Liver (tissue), 9 donors: ENCODE results near the gene SDR39U1. TPM values are rescaled to one million over a fixed set of nuclear protein-coding genes. Genes with fewer than 3 reads are reported as not detected.

Experiments used
- DNase-seq: peaks from one replicate; pipeline ENCODE4 v3.0.0-alpha.2; 2017; ENCODE audit warnings: low spot score
- H3K27ac ChIP-seq, 2 donors: one replicate each; pipeline ENCODE4 v1.7.0; 2013; ENCODE audit warnings: inconsistent platforms in 2 of 2, low read length in 2 of 2, control low read depth in 1 of 2, low read depth in 1 of 2, mild to moderate bottlenecking in 1 of 2
- H3K27me3 ChIP-seq, 4 donors: one replicate each; pipeline versions ENCODE4 v1.6.1 to v1.7.0; 2013; ENCODE audit warnings: low read length in 3 of 4, inconsistent platforms in 1 of 4, mild to moderate bottlenecking in 1 of 4, moderate library complexity in 1 of 4; ENCODE audit not compliant: control insufficient read depth in 4 of 4, insufficient read depth in 4 of 4
- H3K36me3 ChIP-seq, 4 donors: one replicate each; pipeline versions ENCODE4 v1.6.1 to v1.7.0; 2013; ENCODE audit warnings: low read length in 3 of 4, mild to moderate bottlenecking in 3 of 4, low read depth in 1 of 4, moderate library complexity in 1 of 4; ENCODE audit not compliant: control insufficient read depth in 4 of 4, insufficient read depth in 3 of 4
- H3K4me1 ChIP-seq, 4 donors: one replicate each; pipeline versions ENCODE4 v1.6.1 to v1.7.0; 2013; ENCODE audit warnings: low read length in 3 of 4, mild to moderate bottlenecking in 3 of 4, moderate library complexity in 1 of 4; ENCODE audit not compliant: control insufficient read depth in 4 of 4, insufficient read depth in 4 of 4
- H3K4me3 ChIP-seq, 3 donors: one replicate each; pipeline versions ENCODE4 v1.6.1 to v1.7.0; 2013; ENCODE audit warnings: low read length in 3 of 3, control low read depth in 1 of 3, low read depth in 1 of 3, mild to moderate bottlenecking in 1 of 3
- H3K9ac ChIP-seq, 2 donors: one replicate each; pipeline ENCODE4 v1.7.0; 2013; ENCODE audit warnings: low read length in 2 of 2, mild to moderate bottlenecking in 2 of 2, moderate library complexity in 2 of 2, control low read depth in 1 of 2, low read depth in 1 of 2
- H3K9me3 ChIP-seq, 4 donors: one replicate each; pipeline versions ENCODE4 v1.6.1 to v1.7.0; 2013; ENCODE audit warnings: low read length in 3 of 4; ENCODE audit not compliant: control insufficient read depth in 4 of 4
- EGR1 ChIP-seq, 2 donors: IDR thresholded peaks; 2 replicates each; pipeline ENCODE4 v1.6.1; 2016 to 2018; ENCODE audit warnings: antibody characterized with exemption in 2 of 2, low read depth in 2 of 2
- FOXA1 ChIP-seq: IDR thresholded peaks from 2 replicates; pipeline ENCODE4 v1.6.1; 2016; ENCODE audit warnings: antibody characterized with exemption
- FOXA2 ChIP-seq: IDR thresholded peaks from 2 replicates; pipeline ENCODE4 v1.6.1; 2016; ENCODE audit warnings: antibody characterized with exemption
- HNF4A ChIP-seq, 2 donors: conservative IDR thresholded peaks; 2 replicates each; pipeline ENCODE4 v1.6.1; 2016; ENCODE audit warnings: antibody characterized with exemption in 2 of 2, mild to moderate bottlenecking in 2 of 2
- HNF4G ChIP-seq: IDR thresholded peaks from 2 replicates; pipeline ENCODE4 v1.6.1; 2016; ENCODE audit warnings: antibody characterized with exemption
- JUND ChIP-seq, 2 donors: IDR thresholded peaks; 2 replicates each; pipeline ENCODE4 v1.6.1; 2016; ENCODE audit warnings: antibody characterized with exemption in 2 of 2
- MAX ChIP-seq: IDR thresholded peaks from 2 replicates; pipeline ENCODE4 v1.6.1; 2016; ENCODE audit warnings: antibody characterized with exemption
- NR2F2 ChIP-seq: IDR thresholded peaks from 2 replicates; pipeline ENCODE4 v1.6.1; 2016; ENCODE audit warnings: antibody characterized with exemption
- RAD21 ChIP-seq, 2 donors: IDR thresholded peaks; 2 replicates each; pipeline ENCODE4 v1.6.1; 2016; ENCODE audit warnings: antibody characterized with exemption in 2 of 2, mild to moderate bottlenecking in 2 of 2
- REST ChIP-seq: IDR thresholded peaks from 2 replicates; pipeline ENCODE4 v1.6.1; 2016; ENCODE audit warnings: antibody characterized with exemption, mild to moderate bottlenecking
- RXRA ChIP-seq, 2 donors: IDR thresholded peaks; 2 replicates each; pipeline ENCODE4 v1.6.1; 2017 to 2018; ENCODE audit warnings: antibody characterized with exemption in 2 of 2, mild to moderate bottlenecking in 1 of 2
- TAF1 ChIP-seq: conservative IDR thresholded peaks from 2 replicates; pipeline ENCODE4 v1.6.1; 2016; ENCODE audit warnings: antibody characterized with exemption, mild to moderate bottlenecking
- YY1 ChIP-seq: IDR thresholded peaks from 2 replicates; pipeline ENCODE4 v1.6.1; 2016; ENCODE audit warnings: antibody characterized with exemption, mild to moderate bottlenecking
- WGBS: extraction: QIAGEN DNeasy Blood & Tissue Kit; methylation state at CpG from one replicate; pipeline ENCODE4 v1.1.7; 2013; 5-methylcytosine and 5-hydroxymethylcytosine counted together
- polyA plus RNA-seq, 2 donors: library from polyadenylated mRNA; stranded (reverse) in 1 of 2; unstranded in 1 of 2; fragments of 200-250 nt in 1 of 2; fragments of >200 nt in 1 of 2; fragmentation: Nextera tagmentation in 1 of 2; extraction: Ambion mirVana in 1 of 2; gene quantifications; one replicate each; pipeline versions ENCODE4 v1.2.1 to v1.2.3, GENCODE V29; 2013 to 2015
- total RNA-seq, 2 donors: library from RNA; depleted of rRNA; stranded (reverse); fragments of >200 nt; gene quantifications; one replicate each; pipeline ENCODE4 v1.2.3, GENCODE V29; 2014
- TF ChIP-seq, protein P1 (sequence below): fragments of 150-350 bp; IDR thresholded peaks from 2 replicates; pipeline ENCODE4 v1.5.1; 2017; ENCODE audit warnings: improper control_type of control experiment, low read depth, low read length; ENCODE audit not compliant: missing input control
- TF ChIP-seq, protein P2 (sequence below): IDR thresholded peaks from 2 replicates; pipeline ENCODE4 v1.6.1; 2016; ENCODE audit warnings: antibody characterized with exemption
- TF ChIP-seq, protein P3 (sequence below): IDR thresholded peaks from 2 replicates; pipeline ENCODE4 v1.6.1; 2016; ENCODE audit warnings: antibody characterized with exemption
- donor health status: healthy.
- donor health status: healthy.
- donor health status: healthy.
- donor health status: healthy.
- donor health status: healthy.

SDR39U1 gene
- total and polyA plus RNA-seq, 4 donors, result 10.8 to 50.4 (median 25.9) TPM

DNA sequence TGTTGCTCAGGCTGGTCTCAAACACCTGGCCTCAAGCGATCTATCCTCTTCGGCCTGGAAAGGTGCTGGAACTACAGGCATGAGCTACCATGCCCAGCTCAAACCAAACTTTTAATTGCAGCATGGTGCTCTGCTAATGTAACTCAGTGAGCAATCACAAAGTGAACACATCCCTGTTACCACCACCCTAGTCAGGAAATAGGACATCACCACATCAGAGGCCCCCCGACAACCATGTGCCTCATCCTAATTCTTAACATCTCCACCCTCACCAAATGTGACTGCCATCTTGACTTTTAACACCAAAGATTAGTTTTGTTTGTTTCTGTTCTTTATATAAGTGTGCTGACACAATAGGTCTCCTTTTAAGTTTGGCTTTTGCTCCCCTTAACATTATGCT, 22.8 kb upstream of the SDR39U1 start:
- H3K4me1 ChIP-seq, result no peaks in the 10 kb centered on the region
- H3K4me3 ChIP-seq, result no peak overlapping the region
- no peak for TF ChIP-seq MAX
- no peak for TF ChIP-seq FOXA2
- TF ChIP-seq FOXA1, result no peak
- TF ChIP-seq, protein P1, sequence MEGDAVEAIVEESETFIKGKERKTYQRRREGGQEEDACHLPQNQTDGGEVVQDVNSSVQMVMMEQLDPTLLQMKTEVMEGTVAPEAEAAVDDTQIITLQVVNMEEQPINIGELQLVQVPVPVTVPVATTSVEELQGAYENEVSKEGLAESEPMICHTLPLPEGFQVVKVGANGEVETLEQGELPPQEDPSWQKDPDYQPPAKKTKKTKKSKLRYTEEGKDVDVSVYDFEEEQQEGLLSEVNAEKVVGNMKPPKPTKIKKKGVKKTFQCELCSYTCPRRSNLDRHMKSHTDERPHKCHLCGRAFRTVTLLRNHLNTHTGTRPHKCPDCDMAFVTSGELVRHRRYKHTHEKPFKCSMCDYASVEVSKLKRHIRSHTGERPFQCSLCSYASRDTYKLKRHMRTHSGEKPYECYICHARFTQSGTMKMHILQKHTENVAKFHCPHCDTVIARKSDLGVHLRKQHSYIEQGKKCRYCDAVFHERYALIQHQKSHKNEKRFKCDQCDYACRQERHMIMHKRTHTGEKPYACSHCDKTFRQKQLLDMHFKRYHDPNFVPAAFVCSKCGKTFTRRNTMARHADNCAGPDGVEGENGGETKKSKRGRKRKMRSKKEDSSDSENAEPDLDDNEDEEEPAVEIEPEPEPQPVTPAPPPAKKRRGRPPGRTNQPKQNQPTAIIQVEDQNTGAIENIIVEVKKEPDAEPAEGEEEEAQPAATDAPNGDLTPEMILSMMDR, result no peak
- TF ChIP-seq, protein P2, sequence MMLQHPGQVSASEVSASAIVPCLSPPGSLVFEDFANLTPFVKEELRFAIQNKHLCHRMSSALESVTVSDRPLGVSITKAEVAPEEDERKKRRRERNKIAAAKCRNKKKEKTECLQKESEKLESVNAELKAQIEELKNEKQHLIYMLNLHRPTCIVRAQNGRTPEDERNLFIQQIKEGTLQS, result no peak
- no peak for TF ChIP-seq HNF4G
- TF ChIP-seq YY1, result no peak
- no peak for TF ChIP-seq TAF1
- no peak for TF ChIP-seq RXRA (IDR thresholded peaks at IDR 0.05)
- TF ChIP-seq EGR1 (IDR thresholded peaks at IDR 0.05; ENCODE audit: low read depth in 2 of 2), result no peak
- TF ChIP-seq, protein P3, sequence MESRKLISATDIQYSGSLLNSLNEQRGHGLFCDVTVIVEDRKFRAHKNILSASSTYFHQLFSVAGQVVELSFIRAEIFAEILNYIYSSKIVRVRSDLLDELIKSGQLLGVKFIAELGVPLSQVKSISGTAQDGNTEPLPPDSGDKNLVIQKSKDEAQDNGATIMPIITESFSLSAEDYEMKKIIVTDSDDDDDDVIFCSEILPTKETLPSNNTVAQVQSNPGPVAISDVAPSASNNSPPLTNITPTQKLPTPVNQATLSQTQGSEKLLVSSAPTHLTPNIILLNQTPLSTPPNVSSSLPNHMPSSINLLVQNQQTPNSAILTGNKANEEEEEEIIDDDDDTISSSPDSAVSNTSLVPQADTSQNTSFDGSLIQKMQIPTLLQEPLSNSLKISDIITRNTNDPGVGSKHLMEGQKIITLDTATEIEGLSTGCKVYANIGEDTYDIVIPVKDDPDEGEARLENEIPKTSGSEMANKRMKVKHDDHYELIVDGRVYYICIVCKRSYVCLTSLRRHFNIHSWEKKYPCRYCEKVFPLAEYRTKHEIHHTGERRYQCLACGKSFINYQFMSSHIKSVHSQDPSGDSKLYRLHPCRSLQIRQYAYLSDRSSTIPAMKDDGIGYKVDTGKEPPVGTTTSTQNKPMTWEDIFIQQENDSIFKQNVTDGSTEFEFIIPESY, result no peak
- TF ChIP-seq NR2F2, result no peak
- TF ChIP-seq JUND (IDR thresholded peaks at IDR 0.05), result no peak
- no peak for TF ChIP-seq HNF4A (conservative IDR thresholded peaks at IDR 0.05)
- H3K27me3 ChIP-seq, result no peaks in the 10 kb centered on the region
- H3K9ac ChIP-seq, result no peak overlapping the region
- no peak overlapping the region for H3K27ac ChIP-seq
- WGBS, result 95% methylated on average over 3 of the region's 3 CpGs
- no peaks in the 10 kb centered on the region for H3K36me3 ChIP-seq
- DNase-seq, result no peak
- no peaks in the 10 kb centered on the region for H3K9me3 ChIP-seq

DNA sequence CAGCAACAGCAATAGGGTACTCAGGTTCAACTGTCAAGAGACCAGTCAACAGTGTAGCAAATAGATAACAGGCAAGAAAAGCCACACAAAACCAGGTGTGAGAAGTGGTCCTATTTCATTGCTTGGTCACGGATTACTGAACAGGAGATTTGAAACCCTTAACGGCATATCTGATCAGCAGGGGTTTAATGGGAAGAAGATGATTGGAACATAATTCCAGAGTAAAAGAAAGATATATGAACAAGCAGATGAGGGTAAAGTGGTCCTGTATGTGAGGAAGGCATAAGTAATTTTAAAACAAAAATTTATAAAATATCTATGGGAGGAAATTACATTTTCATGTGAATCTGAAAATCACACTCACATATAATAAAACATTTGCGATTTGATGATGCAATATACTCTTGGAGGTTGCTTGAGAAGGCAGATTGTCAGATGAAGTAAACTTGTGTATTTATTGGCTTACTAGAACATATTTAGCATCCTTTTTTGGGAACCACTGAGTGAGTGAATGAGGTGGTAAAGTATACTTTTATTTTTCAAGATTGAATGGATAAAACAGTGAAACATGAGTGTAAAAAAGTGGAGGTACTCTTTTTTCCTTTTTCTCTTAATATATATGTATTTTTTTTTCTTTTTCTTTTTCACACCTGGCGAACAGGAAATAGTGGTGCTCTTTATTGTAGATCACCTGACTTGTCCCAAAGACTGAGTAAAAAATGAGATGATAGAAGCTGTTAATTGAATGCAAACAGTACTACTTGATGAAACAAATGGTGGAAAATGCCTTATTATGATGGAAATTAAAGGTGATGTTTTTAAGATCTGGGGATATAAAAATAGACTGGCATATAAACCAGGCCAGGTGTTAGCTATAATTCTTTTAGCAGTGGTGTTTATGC, 21.6 kb upstream of the SDR39U1 start:
- TF ChIP-seq, protein P3, result no peak
- no peak for TF ChIP-seq FOXA2
- TF ChIP-seq TAF1, result no peak
- no peak for TF ChIP-seq RAD21 (IDR thresholded peaks at IDR 0.05)
- no peak for TF ChIP-seq REST
- no peak for TF ChIP-seq FOXA1
- TF ChIP-seq YY1, result no peak
- Histone ChIP-seq H3K4me3 (no peak overlapping the region), H3K4me1 (no peaks in the 10 kb centered on the region), H3K9me3 (no peaks in the 10 kb centered on the region), H3K27ac (no peak overlapping the region), H3K27me3 (no peaks in the 10 kb centered on the region), H3K36me3 (no peaks in the 10 kb centered on the region), H3K9ac (no peak overlapping the region)
- DNase-seq, result no peak
- WGBS, result 64% methylated on average over 4 of the region's 4 CpGs
